HepG2 (cell line): ENCODE measurements around the gene ABCC3. TPM values are rescaled to one million over a fixed set of nuclear protein-coding genes. Genes with fewer than 3 reads are reported as not detected.

ENCODE experiments used
- FOXA3 ChIP-seq: IDR thresholded peaks from 2 replicates; pipeline ENCODE4 v1.6.1; 2016; ENCODE audit warnings: missing genetic modification reagents, missing compliant biosample characterization
- HDAC6 ChIP-seq: fragments of 200-600 bp; sonication (generic); IDR thresholded peaks from 2 replicates; pipeline ENCODE4 v1.7.0; 2017; ENCODE audit warnings: mild to moderate bottlenecking, antibody characterized with exemption, low read length, low read depth
- IKZF1 ChIP-seq: fragments of 450-650 bp; IDR thresholded peaks from 2 replicates; pipeline ENCODE4 v1.7.1; 2016
- MAZ ChIP-seq, 2 experiments: sonication (generic) in 1 of 2; formaldehyde crosslinking in 1 of 2; IDR thresholded peaks; 2 replicates each; pipeline versions ENCODE4 v1.5.0 to v1.6.1; 2012 to 2020; ENCODE audit warnings: low read depth in 2 of 2, mild to moderate bottlenecking in 2 of 2, borderline replicate concordance in 1 of 2, improper control_type of control experiment in 1 of 2, low read length in 1 of 2, missing genetic modification reagents in 1 of 2, moderate library complexity in 1 of 2
- PITX1 ChIP-seq: sonication (generic); formaldehyde crosslinking; IDR thresholded peaks from 2 replicates; pipeline ENCODE4 v1.5.1; 2020; ENCODE audit warnings: mild to moderate bottlenecking, missing genetic modification reagents
- ZBTB26 ChIP-seq: IDR thresholded peaks from 2 replicates; pipeline ENCODE4 v1.6.1; 2016; ENCODE audit warnings: missing compliant biosample characterization, missing genetic modification reagents, borderline replicate concordance
- ZBTB40 ChIP-seq, 2 experiments: fragments of 450-650 bp in 1 of 2; sonication (generic) in 1 of 2; formaldehyde crosslinking in 1 of 2; IDR thresholded peaks; 2 replicates each; pipeline versions ENCODE4 v1.6.1 to v1.8.0; 2016 to 2022; ENCODE audit warnings: antibody characterized with exemption in 1 of 2, mild to moderate bottlenecking in 1 of 2, missing genetic modification reagents in 1 of 2
- ZNF10 ChIP-seq: sonication (generic); formaldehyde crosslinking; IDR thresholded peaks from 2 replicates; pipeline ENCODE4 v1.4.0; 2020; ENCODE audit warnings: mild to moderate bottlenecking, low read depth, missing genetic modification reagents, borderline replicate concordance
- ZNF12 ChIP-seq: sonication (generic); formaldehyde crosslinking; IDR thresholded peaks from 2 replicates; pipeline ENCODE4 v1.5.0; 2020; ENCODE audit warnings: missing genetic modification reagents
- ZSCAN21 ChIP-seq: sonication (generic); formaldehyde crosslinking; IDR thresholded peaks from 2 replicates; pipeline ENCODE4 v1.8.0; 2022; ENCODE audit warnings: mild to moderate bottlenecking, missing genetic modification reagents, moderate library complexity, borderline replicate concordance
- polyA plus RNA-seq, 8 experiments: library from polyadenylated mRNA; depleted of rRNA in 3 of 8; stranded (reverse) in 7 of 8; unstranded in 1 of 8; fragments of >200 nt; fragmentation: Illumina TruSeq in 4 of 8; extraction: Trizol in 4 of 8; gene quantifications; 2 replicates each; pipeline versions ENCODE4 v1.2.1 to v1.2.3, GENCODE V29; 2011 to 2016; ENCODE audit warnings: low read depth in 4 of 8, missing spikeins in 1 of 8, mixed read lengths in 1 of 8; ENCODE audit not compliant: insufficient read depth in 1 of 8
- total RNA-seq, 5 experiments: library from RNA; depleted of rRNA; stranded (reverse); fragments of >200 nt; fragmentation: Illumina TruSeq; extraction: Trizol; gene quantifications; 2 replicates each; pipeline ENCODE4 v1.2.3, GENCODE V29; 2016; ENCODE audit warnings: low read depth in 1 of 5
- TF ChIP-seq, protein P1 (sequence below): sonication (generic); formaldehyde crosslinking; IDR thresholded peaks from 2 replicates; pipeline ENCODE4 v1.5.0; 2020; ENCODE audit warnings: missing genetic modification reagents
- TF ChIP-seq, protein P2 (sequence below): IDR thresholded peaks from 2 replicates; pipeline ENCODE4 v1.6.1; 2016
- TF ChIP-seq, protein P3 (sequence below): sonication (generic); formaldehyde crosslinking; IDR thresholded peaks from 2 replicates; pipeline ENCODE4 v1.4.0; 2020; ENCODE audit warnings: missing genetic modification reagents

The ABCC3 gene
- total and polyA plus RNA-seq, 2 of the 13 experiments (the other 11 are each of a cell fraction or from before 2014, with no cell fraction given) = 25.2 to 50.7 TPM

- 0 out of 2 replicates have a peak, but pooled peaks have one; percentile 23 for TF ChIP-seq ZBTB40 (IDR thresholded peaks at IDR 0.05)
- peak; percentile 65 for TF ChIP-seq ZBTB40 (CRISPR knock-in tag; IDR thresholded peaks at IDR 0.05)
- TF ChIP-seq HDAC6 = no peak
- no peak for TF ChIP-seq IKZF1
- peak; percentile 59; the same call in 1 of the 2 replicates for TF ChIP-seq ZBTB26 (CRISPR knock-in tag)
- TF ChIP-seq MAZ (IDR thresholded peaks at IDR 0.05; ENCODE audit: borderline replicate concordance, low read depth, low read length) = peak; percentile 98
- peak; percentile 94 for TF ChIP-seq MAZ (CRISPR knock-in tag; IDR thresholded peaks at IDR 0.05; ENCODE audit: low read depth)
- TF ChIP-seq, protein P1, sequence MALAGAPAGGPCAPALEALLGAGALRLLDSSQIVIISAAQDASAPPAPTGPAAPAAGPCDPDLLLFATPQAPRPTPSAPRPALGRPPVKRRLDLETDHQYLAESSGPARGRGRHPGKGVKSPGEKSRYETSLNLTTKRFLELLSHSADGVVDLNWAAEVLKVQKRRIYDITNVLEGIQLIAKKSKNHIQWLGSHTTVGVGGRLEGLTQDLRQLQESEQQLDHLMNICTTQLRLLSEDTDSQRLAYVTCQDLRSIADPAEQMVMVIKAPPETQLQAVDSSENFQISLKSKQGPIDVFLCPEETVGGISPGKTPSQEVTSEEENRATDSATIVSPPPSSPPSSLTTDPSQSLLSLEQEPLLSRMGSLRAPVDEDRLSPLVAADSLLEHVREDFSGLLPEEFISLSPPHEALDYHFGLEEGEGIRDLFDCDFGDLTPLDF (CRISPR knock-in tag) = no peak; the same call in 1 of the 2 replicates
- TF ChIP-seq, protein P2, sequence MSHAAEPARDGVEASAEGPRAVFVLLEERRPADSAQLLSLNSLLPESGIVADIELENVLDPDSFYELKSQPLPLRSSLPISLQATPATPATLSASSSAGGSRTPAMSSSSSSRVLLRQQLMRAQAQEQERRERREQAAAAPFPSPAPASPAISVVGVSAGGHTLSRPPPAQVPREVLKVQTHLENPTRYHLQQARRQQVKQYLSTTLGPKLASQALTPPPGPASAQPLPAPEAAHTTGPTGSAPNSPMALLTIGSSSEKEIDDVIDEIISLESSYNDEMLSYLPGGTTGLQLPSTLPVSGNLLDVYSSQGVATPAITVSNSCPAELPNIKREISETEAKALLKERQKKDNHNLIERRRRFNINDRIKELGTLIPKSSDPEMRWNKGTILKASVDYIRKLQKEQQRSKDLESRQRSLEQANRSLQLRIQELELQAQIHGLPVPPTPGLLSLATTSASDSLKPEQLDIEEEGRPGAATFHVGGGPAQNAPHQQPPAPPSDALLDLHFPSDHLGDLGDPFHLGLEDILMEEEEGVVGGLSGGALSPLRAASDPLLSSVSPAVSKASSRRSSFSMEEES (CRISPR knock-in tag) = no peak; the same call in none of the 2 replicates
- TF ChIP-seq ZNF10 (CRISPR knock-in tag) = no peak
- TF ChIP-seq, protein P3, sequence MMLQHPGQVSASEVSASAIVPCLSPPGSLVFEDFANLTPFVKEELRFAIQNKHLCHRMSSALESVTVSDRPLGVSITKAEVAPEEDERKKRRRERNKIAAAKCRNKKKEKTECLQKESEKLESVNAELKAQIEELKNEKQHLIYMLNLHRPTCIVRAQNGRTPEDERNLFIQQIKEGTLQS (CRISPR knock-in tag) = no peak; the same call in 1 of the 2 replicates
- peak; percentile 67 for TF ChIP-seq PITX1 (CRISPR knock-in tag)
- peak; percentile 71 for TF ChIP-seq FOXA3
- peak; percentile 31; the same call in 1 of the 2 replicates for TF ChIP-seq ZSCAN21
- peak; percentile 67; the same call in 1 of the 2 replicates for TF ChIP-seq ZNF12
Measured at GRCh38 chr17:50707289-50708049, 72.8 kb downstream of the ABCC3 start, which contains the start of gene ANKRD40 (continued).
